MCF 10A (cell line): ENCODE data around the gene NDC80. TPM values are rescaled to one million over a fixed set of nuclear protein-coding genes. Genes with fewer than 3 reads are reported as not detected.

ENCODE experiments used
- BruUV-seq: library from RNA; stranded (reverse); fragments of 400-500 nt; replicated peaks from 2 replicates; lab custom pipeline; 2021; lab: Mats Ljungman, UMichigan
- CTCF ChIA-PET: fragments of 300-600 bp; sonication (Branson Sonifier 250); formaldehyde crosslinking; extraction: SDS; loops from one replicate; lab custom pipeline; 2021; ENCODE audit warnings: antibody characterized with exemption, inconsistent platforms; lab: Yijun Ruan, JAX
- POLR2A ChIA-PET: fragments of 300-600, 350-650 bp; sonication (Branson Sonifier 250); formaldehyde crosslinking; extraction: SDS; loops from one replicate; lab custom pipeline; 2020; ENCODE audit warnings: antibody characterized with exemption, inconsistent platforms; lab: Yijun Ruan, JAX
- DNase-seq: peaks from one replicate; pipeline ENCODE4 v3.0.0-alpha.2; 2018; ENCODE audit not compliant: unreplicated experiment
- H3K27ac Mint-ChIP-seq: one replicate; pipeline ENCODE4 v1.8.0; 2022; ENCODE audit warnings: mild to moderate bottlenecking, low read depth, mixed read lengths; ENCODE audit not compliant: unreplicated experiment
- H3K27me3 Mint-ChIP-seq: one replicate; pipeline ENCODE4 v1.8.0; 2022; ENCODE audit warnings: mixed read lengths; ENCODE audit not compliant: insufficient read depth, unreplicated experiment
- H3K36me3 Mint-ChIP-seq: one replicate; pipeline ENCODE4 v1.8.0; 2022; ENCODE audit warnings: mild to moderate bottlenecking, moderate library complexity, mixed read lengths; ENCODE audit not compliant: insufficient read depth, unreplicated experiment
- H3K4me1 Mint-ChIP-seq: one replicate; pipeline ENCODE4 v1.8.0; 2022; ENCODE audit warnings: mixed read lengths; ENCODE audit not compliant: insufficient read depth, unreplicated experiment
- H3K4me3 Mint-ChIP-seq: one replicate; pipeline ENCODE4 v1.8.0; 2022; ENCODE audit warnings: mild to moderate bottlenecking, moderate library complexity, mixed read lengths; ENCODE audit not compliant: unreplicated experiment
- H3K9me3 Mint-ChIP-seq: one replicate; pipeline ENCODE4 v1.8.0; 2022; ENCODE audit warnings: mixed read lengths; ENCODE audit not compliant: unreplicated experiment
- intact Hi-C: fragments of 100-400 bp; cut with micrococcal nuclease; formaldehyde crosslinking; loops from 2 replicates; pipeline ENCODE4 v1.14.1; 2022
- total RNA-seq: library from RNA; stranded (reverse); gene quantifications from 2 replicates; pipeline ENCODE4 v1.2.3, GENCODE V29; 2022
- TF ChIP-seq, protein P1 (sequence below): fragments of 200-600 bp; IDR thresholded peaks from one replicate; pipeline ENCODE4 v1.8.0; 2022; ENCODE audit warnings: antibody characterized with exemption, mild to moderate bottlenecking; ENCODE audit not compliant: unreplicated experiment

NDC80 gene
- total RNA-seq, 1 experiment from 2014 or later = 29.6 TPM

DNA sequence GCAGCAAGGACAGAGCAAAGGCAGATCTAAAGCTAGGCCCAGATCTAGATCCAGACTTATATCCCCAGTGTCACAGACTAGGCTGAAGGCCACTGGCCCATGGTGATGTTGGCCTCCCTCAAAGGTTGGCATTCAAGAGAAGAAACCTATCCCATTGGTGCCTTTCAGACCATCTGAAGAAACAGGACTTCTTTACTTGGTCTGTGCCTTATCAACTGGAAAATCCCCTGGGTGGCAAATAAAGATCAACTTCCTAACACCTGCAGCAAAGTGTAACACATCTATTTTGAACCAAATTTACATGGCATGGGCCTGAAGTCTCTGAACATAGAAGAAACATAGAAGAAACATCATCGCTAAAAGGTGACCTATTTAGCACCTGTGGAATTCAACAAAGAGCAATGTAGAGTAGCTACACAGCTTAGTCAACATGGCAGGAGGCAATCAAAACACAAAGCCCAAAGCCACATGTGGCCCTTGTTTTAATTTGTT, 35.9 kb upstream of the NDC80 start:
- Mint-ChIP-seq H3K27ac (no peak overlapping the region), H3K36me3 (no peaks in the 10 kb centered on the region), H3K4me1 (no peaks in the 10 kb centered on the region), H3K27me3 (no peaks in the 10 kb centered on the region), H3K4me3 (no peak overlapping the region), H3K9me3 (no peaks in the 10 kb centered on the region)
- no peak for DNase-seq
- TF ChIP-seq, protein P1, sequence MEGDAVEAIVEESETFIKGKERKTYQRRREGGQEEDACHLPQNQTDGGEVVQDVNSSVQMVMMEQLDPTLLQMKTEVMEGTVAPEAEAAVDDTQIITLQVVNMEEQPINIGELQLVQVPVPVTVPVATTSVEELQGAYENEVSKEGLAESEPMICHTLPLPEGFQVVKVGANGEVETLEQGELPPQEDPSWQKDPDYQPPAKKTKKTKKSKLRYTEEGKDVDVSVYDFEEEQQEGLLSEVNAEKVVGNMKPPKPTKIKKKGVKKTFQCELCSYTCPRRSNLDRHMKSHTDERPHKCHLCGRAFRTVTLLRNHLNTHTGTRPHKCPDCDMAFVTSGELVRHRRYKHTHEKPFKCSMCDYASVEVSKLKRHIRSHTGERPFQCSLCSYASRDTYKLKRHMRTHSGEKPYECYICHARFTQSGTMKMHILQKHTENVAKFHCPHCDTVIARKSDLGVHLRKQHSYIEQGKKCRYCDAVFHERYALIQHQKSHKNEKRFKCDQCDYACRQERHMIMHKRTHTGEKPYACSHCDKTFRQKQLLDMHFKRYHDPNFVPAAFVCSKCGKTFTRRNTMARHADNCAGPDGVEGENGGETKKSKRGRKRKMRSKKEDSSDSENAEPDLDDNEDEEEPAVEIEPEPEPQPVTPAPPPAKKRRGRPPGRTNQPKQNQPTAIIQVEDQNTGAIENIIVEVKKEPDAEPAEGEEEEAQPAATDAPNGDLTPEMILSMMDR = no peak
- CTCF ChIA-PET = interaction anchor here (0.7 to 2.7 kb wide), 4 partner anchors 12 to 1696 kb away, joined by 3 to 7 read pairs (median 4); no protein-coding TSS in a partner anchor
- intact Hi-C loops = no loop called here
- POLR2A ChIA-PET = interaction anchor here (0.5 to 0.9 kb wide), 2 partner anchors 17 to 649 kb away, joined by 3 read pairs; no protein-coding TSS in a partner anchor
- BruUV-seq = no TSS peak

DNA sequence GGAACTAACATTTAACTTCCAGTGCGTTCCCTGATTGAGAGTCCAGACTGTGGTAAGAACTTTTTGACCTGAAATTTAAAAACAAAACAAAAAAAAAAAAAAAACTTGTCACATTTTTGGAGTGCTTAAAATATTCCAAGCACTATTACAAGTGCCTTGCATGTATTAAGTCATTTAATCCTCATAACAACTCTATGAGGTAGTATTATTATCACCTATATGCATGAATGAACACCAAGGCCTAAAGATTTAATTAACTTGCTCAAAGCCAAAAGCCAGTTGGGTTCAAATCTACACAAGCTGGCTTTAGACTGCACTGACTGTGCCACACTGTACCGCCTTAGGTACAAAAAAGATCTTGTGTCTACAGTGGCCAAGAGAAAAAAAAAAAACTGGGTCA, 35.3 kb upstream of the NDC80 start:
- no peak overlapping the region for H3K27ac Mint-ChIP-seq
- no peaks in the 10 kb centered on the region for H3K9me3 Mint-ChIP-seq
- no peaks in the 10 kb centered on the region for H3K27me3 Mint-ChIP-seq
- TF ChIP-seq, protein P1 = no peak
- no peaks in the 10 kb centered on the region for H3K4me1 Mint-ChIP-seq
- ChIA-PET POLR2A (interaction anchor here (0.6 to 0.9 kb wide), 3 partner anchors 9 to 18 kb away, joined by 3 read pairs; no protein-coding TSS in a partner anchor), CTCF (interaction anchor here (0.7 to 2.7 kb wide), 3 partner anchors 17 to 312 kb away, joined by 3 to 7 read pairs (median 3); no protein-coding TSS in a partner anchor)
- BruUV-seq = no TSS peak
- DNase-seq = no peak
- no peak overlapping the region for H3K4me3 Mint-ChIP-seq
- intact Hi-C loops = no loop called here
- H3K36me3 Mint-ChIP-seq = no peaks in the 10 kb centered on the region

DNA sequence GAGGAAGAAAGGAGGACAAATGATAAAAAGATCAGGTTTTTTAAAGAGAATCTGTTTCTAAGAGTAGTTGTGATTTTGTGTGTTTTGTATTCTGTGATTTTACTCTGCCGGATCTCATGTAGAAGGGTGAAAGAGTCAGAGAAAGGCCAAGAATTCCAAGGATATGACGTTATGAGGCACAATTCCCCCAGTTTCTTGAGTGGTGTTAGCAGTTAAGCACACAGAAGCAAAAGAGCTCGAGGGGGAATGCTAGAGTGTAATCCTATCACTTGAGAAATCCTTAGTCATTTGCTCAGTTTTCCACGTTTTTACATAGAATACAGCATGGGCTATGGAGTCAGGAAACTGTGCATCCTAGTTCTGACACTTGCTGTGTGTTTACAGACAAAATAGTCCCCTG, 34.9 kb upstream of the NDC80 start:
- CTCF ChIA-PET = interaction anchor here (0.7 to 2.7 kb wide), 2 partner anchors 18 to 312 kb away, joined by 3 to 7 read pairs; no protein-coding TSS in a partner anchor
- H3K27ac Mint-ChIP-seq = no peak overlapping the region

DNA sequence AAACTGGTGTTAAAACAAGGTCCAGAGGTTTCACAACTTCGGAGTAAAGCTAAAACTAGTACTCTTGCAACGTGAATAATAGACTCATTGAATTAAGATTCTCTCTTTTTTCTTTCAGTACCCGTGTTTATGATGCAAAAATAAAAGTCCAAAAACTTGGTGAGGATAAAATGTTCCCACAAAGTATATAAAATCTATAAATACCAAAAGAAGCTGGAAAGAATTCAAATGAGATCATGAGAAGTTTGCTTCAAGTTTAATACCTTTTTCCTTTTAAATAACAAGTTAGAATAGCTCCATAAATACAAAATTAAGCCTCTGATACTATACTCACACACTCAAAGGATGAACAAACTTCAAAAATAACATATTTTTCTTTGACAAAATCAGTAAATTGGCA, 34.1 kb upstream of the NDC80 start:
- no peak for DNase-seq
- Mint-ChIP-seq H3K27me3 (no peaks in the 10 kb centered on the region), H3K9me3 (no peaks in the 10 kb centered on the region), H3K4me3 (no peak overlapping the region), H3K36me3 (no peaks in the 10 kb centered on the region), H3K27ac (no peak overlapping the region), H3K4me1 (no peaks in the 10 kb centered on the region)
- POLR2A ChIA-PET = interaction anchor here (0.5 to 2.2 kb wide), 2 partner anchors 13 to 163 kb away, joined by 4 to 5 read pairs; no protein-coding TSS in a partner anchor
- no TSS peak for BruUV-seq
- TF ChIP-seq, protein P1 = no peak
- CTCF ChIA-PET = interaction anchor here (0.5 to 1.0 kb wide), 5 partner anchors 10 to 440 kb away, joined by 3 to 5 read pairs (median 3); no protein-coding TSS in a partner anchor
- intact Hi-C loops = no loop called here

More for the DNA sequence above, 34.9 kb upstream of the NDC80 start:
- H3K27me3 Mint-ChIP-seq = no peaks in the 10 kb centered on the region
- no peaks in the 10 kb centered on the region for H3K4me1 Mint-ChIP-seq
- TF ChIP-seq, protein P1 = no peak
- H3K36me3 Mint-ChIP-seq = no peaks in the 10 kb centered on the region
- POLR2A ChIA-PET = interaction anchor here (0.6 to 2.2 kb wide), 4 partner anchors 10 to 18 kb away, joined by 3 to 5 read pairs (median 3); no protein-coding TSS in a partner anchor
- intact Hi-C loops = no loop called here
- no TSS peak for BruUV-seq
- DNase-seq = peak; percentile 17
- H3K9me3 Mint-ChIP-seq = no peaks in the 10 kb centered on the region
- H3K4me3 Mint-ChIP-seq = no peak overlapping the region
